Keratinocyte (primary cell): ENCODE results near the gene NAV3. TPM values are rescaled to one million over a fixed set of nuclear protein-coding genes. Genes with fewer than 3 reads are reported as not detected.

Source experiments
- DNase-seq: peaks from one replicate; pipeline ENCODE4 v3.0.0-alpha.2; 2011; ENCODE audit warnings: low read depth, missing footprints, low spot score
- FAIRE-seq: peaks from 2 replicates; lab custom pipeline; 2011; peaks lifted over from hg19 to GRCh38; lab: Jason Lieb, UNC
- H2AFZ ChIP-seq: 2 replicates; pipeline ENCODE4 v1.6.0; 2012; ENCODE audit warnings: low read length, control low read depth, inconsistent platforms; ENCODE audit not compliant: control insufficient read depth
- H3K27ac ChIP-seq: 2 replicates; pipeline ENCODE4 v1.5.1; 2011; ENCODE audit warnings: low read length; ENCODE audit not compliant: control insufficient read depth, insufficient read depth
- H3K27me3 ChIP-seq: 3 replicates; pipeline ENCODE4 v1.6.0; 2011; ENCODE audit warnings: low read length; ENCODE audit not compliant: control insufficient read depth, insufficient read depth; ENCODE audit errors: extremely low read depth
- H3K36me3 ChIP-seq, 2 experiments: 2 replicates in 1 of 2; 3 replicates in 1 of 2; pipeline ENCODE4 v1.5.1; 2011; ENCODE audit warnings: low read length in 2 of 2, mild to moderate bottlenecking in 1 of 2; ENCODE audit not compliant: control insufficient read depth in 2 of 2, insufficient read depth in 2 of 2; ENCODE audit errors: extremely low read depth in 1 of 2
- H3K4me1 ChIP-seq: 3 replicates; pipeline ENCODE4 v1.5.1; 2011; ENCODE audit warnings: low read length; ENCODE audit not compliant: control insufficient read depth, insufficient read depth; ENCODE audit errors: extremely low read depth
- H3K4me2 ChIP-seq: 3 replicates; pipeline ENCODE4 v1.6.0; 2011; ENCODE audit warnings: low read depth, low read length; ENCODE audit not compliant: control insufficient read depth, insufficient read depth; ENCODE audit errors: extremely low read depth
- H3K4me3 ChIP-seq, 3 experiments: fragments of 200-600 bp in 1 of 3; sonication (generic) in 1 of 3; 2 replicates in 2 of 3; 3 replicates in 1 of 3; pipeline ENCODE4 v1.5.1; 2011 to 2016; ENCODE audit warnings: low read length in 3 of 3, mild to moderate bottlenecking in 3 of 3, control low read depth in 2 of 3, inconsistent platforms in 1 of 3, low read depth in 1 of 3, mixed read lengths in 1 of 3, mixed run types in 1 of 3, moderate library complexity in 1 of 3; ENCODE audit not compliant: control insufficient read depth in 2 of 3, insufficient read depth in 2 of 3; ENCODE audit errors: extremely low read depth in 1 of 3
- H3K79me2 ChIP-seq: 2 replicates; pipeline ENCODE4 v1.6.0; 2012; ENCODE audit warnings: low read length; ENCODE audit not compliant: control insufficient read depth, insufficient read depth
- H3K9ac ChIP-seq: 3 replicates; pipeline ENCODE4 v1.6.0; 2011; ENCODE audit warnings: low read length; ENCODE audit not compliant: control insufficient read depth, insufficient read depth; ENCODE audit errors: extremely low read depth
- H3K9me1 ChIP-seq: 3 replicates; pipeline ENCODE4 v1.6.0; 2011; ENCODE audit warnings: low read length; ENCODE audit not compliant: control insufficient read depth, insufficient read depth; ENCODE audit errors: extremely low read depth
- H3K9me3 ChIP-seq: 2 replicates; pipeline ENCODE4 v1.5.1; 2012; ENCODE audit warnings: low read depth, low read length; ENCODE audit not compliant: control insufficient read depth
- H4K20me1 ChIP-seq: 3 replicates; pipeline ENCODE4 v1.6.0; 2011; ENCODE audit warnings: low read length; ENCODE audit not compliant: control insufficient read depth, insufficient read depth; ENCODE audit errors: extremely low read depth
- CTCF ChIP-seq, 3 experiments: IDR thresholded peaks in 1 of 3; conservative IDR thresholded peaks in 1 of 3; optimal IDR thresholded peaks in 1 of 3; 2 replicates in 2 of 3; 3 replicates in 1 of 3; pipeline versions ENCODE3 to v1.5.1; 2011; ENCODE audit warnings: low read length in 3 of 3, mild to moderate bottlenecking in 3 of 3, moderate library complexity in 2 of 3, control low read depth in 1 of 3, inconsistent platforms in 1 of 3; ENCODE audit not compliant: insufficient read depth in 2 of 3; ENCODE audit errors: extremely low read depth in 1 of 3
- EZH2 ChIP-seq: IDR thresholded peaks from one replicate; pipeline ENCODE4 v1.6.1; 2012; ENCODE audit warnings: inconsistent platforms, mild to moderate bottlenecking, low read length, moderate library complexity
- dilution Hi-C: fragments of 300-500 bp; cut with MboI; formaldehyde crosslinking; loops from one replicate; pipeline ENCODE4 v1.7.0; 2020; ENCODE audit warnings: low sequenced_read_pairs; ENCODE audit not compliant: extremely low pct_ligation_motif_present
- polyA plus RNA-seq, 5 experiments: library from polyadenylated mRNA; depleted of rRNA in 3 of 5; stranded (reverse) in 3 of 5; stranded (forward) in 1 of 5; unstranded in 1 of 5; fragments of >200 nt; gene quantifications; 1 replicate in 1 of 5; 2 replicates in 3 of 5; 3 replicates in 1 of 5; pipeline versions ENCODE4 v1.2.1 to v1.2.3, GENCODE V29; 2011 to 2012; ENCODE audit warnings: missing spikeins in 2 of 5, low read depth in 1 of 5, low replicate concordance in 1 of 5

NAV3 gene
- polyA plus RNA-seq, 1 donor (not counting 4 experiments of a cell fraction or from before 2014, with no cell fraction given), result 22.6 TPM

- no peaks in the 10 kb centered on the region for H3K4me1 ChIP-seq
- peaks cover 3 to 5% of the 10 kb centered on the region in 2 experiments for H3K36me3 ChIP-seq
- H3K9me3 ChIP-seq, result no peaks in the 10 kb centered on the region
- H3K79me2 ChIP-seq, result no peaks in the 10 kb centered on the region
- dilution Hi-C loops, result no loop called here
- H3K27ac ChIP-seq, result no peak overlapping the region
- H4K20me1 ChIP-seq, result no peaks in the 10 kb centered on the region
- H3K4me3 ChIP-seq, result no peak overlapping the region
- H3K27me3 ChIP-seq, result no peaks in the 10 kb centered on the region
- H3K4me2 ChIP-seq, result no peak overlapping the region
- TF ChIP-seq CTCF (optimal IDR thresholded peaks at IDR 0.05 in 1 of 3, IDR thresholded peaks at IDR 0.05 in 1 of 3, conservative IDR thresholded peaks at IDR 0.05 in 1 of 3; ENCODE audit: extremely low read depth in 1 of 3, insufficient read depth in 2 of 3, low read length in 3 of 3) (no peak), EZH2 (no peak)
- no peaks in the 10 kb centered on the region for H3K9me1 ChIP-seq
- H2AFZ ChIP-seq, result no peak overlapping the region
- FAIRE-seq (no peak), DNase-seq (no peak)
- H3K9ac ChIP-seq, result no peak overlapping the region
Observed at GRCh38 chr12:78167510-78167909, 336.8 kb downstream of the NAV3 start.

GRCh38 chr12:78171061-78171460 is 340.4 kb downstream of the NAV3 start:
- FAIRE-seq (no peak), DNase-seq (no peak)
- Histone ChIP-seq H4K20me1 (no peaks in the 10 kb centered on the region), H3K9ac (no peak overlapping the region), H3K9me3 (no peaks in the 10 kb centered on the region), H3K27me3 (no peaks in the 10 kb centered on the region), H3K27ac (no peak overlapping the region), H2AFZ (no peak overlapping the region), H3K4me3 (no peak overlapping the region), H3K79me2 (no peaks in the 10 kb centered on the region), H3K4me1 (no peaks in the 10 kb centered on the region), H3K4me2 (no peak overlapping the region), H3K9me1 (no peaks in the 10 kb centered on the region), H3K36me3 (peaks cover 3 to 5% of the 10 kb centered on the region in 2 experiments)
- TF ChIP-seq EZH2 (no peak), CTCF (optimal IDR thresholded peaks at IDR 0.05 in 1 of 3, IDR thresholded peaks at IDR 0.05 in 1 of 3, conservative IDR thresholded peaks at IDR 0.05 in 1 of 3; ENCODE audit: extremely low read depth in 1 of 3, insufficient read depth in 2 of 3, low read length in 3 of 3) (no peak)
- dilution Hi-C loops, result no loop called here
